Fibroblast of skin of abdomen (primary cell): ENCODE results near the gene GCHFR. TPM values are rescaled to one million over a fixed set of nuclear protein-coding genes. Genes with fewer than 3 reads are reported as not detected.

Experiments
- DNase-seq: peaks from one replicate; pipeline ENCODE4 v3.0.0-alpha.2; 2013
- polyA plus RNA-seq, 2 experiments: library from polyadenylated mRNA; unstranded; fragments of 120-200 nt; gene quantifications; one replicate each; pipeline ENCODE4 v1.2.1, GENCODE V29; 2013; ENCODE audit not compliant: insufficient read length in 2 of 2

GCHFR gene
- 3.0 TPM for polyA plus RNA-seq (2013, experiment 1 of 2; ENCODE audit: insufficient read length)
- 2.0 TPM for polyA plus RNA-seq (2013, experiment 2 of 2; ENCODE audit: insufficient read length)

DNA sequence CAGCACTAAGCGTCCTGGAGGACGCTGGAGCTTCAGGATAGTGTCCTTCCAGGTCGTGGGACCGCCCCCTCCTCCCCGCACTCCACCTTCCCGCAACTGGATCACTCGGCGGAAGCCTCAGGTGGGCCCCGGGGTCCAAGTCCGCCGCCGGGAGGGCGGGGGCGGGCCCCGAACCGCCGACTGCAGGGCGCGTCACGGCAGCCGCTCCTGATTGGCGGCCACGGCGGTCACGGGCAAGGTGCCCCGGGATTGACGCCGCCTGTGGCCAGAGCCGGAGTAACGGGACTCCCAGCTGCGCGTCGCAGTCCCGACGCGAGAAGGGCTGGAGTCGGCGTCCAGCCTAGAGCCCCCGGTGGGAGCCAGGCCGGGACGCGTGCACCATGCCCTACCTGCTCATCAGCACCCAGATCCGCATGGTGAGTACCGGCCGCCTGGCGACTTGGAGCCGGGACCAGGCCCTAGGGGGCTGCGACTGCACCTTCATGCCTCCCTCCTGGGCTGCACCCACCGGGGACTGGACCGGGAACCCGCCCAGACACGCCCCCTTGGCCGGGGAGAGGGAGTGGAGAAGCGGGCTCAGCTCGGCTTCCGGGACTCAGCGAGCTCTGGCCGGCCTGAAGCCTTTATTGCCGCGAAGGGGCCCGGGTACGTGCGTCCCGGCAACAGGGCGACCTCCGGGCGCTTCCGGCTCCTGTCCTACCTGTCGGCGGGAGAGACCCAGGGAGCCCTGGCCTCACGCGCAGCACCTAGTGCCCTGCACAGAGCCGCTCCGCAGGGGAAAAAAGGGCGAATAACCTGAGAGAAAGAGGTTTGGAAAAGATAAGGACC, at the start of gene GCHFR:
GCHFR (plus strand) TSS at position 268 of the 828 bp plus-strand sequence; CDS start at position 381, 113 bp downstream.
- peak; percentile 48 for DNase-seq

DNA sequence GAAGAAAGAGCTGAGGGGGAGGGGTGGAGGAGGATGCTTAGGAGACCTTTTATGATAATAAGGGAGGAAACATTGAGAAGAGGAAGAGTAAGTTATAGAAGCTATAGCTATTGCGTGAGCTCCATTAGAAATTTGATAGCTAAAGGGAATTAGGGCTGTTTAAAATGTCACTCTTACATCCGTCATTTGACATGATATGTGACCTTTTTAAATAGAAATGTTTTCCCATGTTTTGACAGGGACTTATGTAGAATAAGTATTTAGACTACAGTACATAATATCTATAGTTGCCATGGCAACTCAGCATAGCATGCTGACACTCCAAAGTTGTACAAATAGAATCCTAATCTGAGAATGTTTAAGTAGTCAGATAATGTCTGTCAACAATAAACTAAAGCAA, 49.7 kb upstream of the GCHFR start:
- no peak for DNase-seq

- DNase-seq = no peak
Observed at GRCh38 chr15:40716165-40716564, 47.7 kb upstream of the GCHFR start.

DNA sequence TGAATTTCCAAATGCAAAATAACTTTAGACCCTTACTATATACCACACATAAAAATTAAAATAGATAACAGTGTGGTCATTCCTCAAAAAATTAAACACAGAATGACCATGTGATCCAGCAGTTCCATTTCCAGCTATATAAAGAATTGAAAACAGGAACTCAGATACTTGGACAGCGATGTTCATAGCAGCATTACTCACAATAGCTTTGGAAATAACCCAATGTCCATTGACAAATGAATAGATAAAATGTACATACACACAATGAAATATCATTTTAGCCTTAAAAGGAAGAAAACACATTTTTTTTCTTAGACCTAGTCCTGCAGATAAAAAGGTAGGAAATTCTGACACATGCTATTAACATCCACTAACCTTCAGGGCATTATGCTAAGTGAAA, 42.2 kb upstream of the GCHFR start:
- no peak for DNase-seq

- DNase-seq = no peak
Observed at GRCh38 chr15:40722354-40722753, 41.5 kb upstream of the GCHFR start.

GRCh38 chr15:40722934-40723333, 40.9 kb upstream of the GCHFR start:
- no peak for DNase-seq

DNA sequence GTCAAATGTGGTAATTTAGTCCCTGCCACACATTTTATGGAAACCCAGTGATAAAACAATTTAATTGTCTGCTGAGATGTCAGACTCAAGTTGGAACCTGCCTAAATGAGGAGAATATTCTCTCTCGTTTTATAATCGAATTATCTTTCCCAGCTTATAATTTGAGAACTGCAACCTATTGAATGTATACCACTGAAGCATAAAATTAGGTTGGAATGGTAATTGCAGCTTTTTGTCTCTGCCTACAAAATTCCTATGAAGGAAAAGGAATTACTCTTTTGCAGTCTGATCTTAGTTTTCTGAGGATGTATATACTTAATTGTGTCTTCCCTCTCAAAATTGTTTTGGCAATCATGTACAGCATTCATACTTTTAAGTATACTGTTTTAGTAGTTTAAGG, 39.9 kb upstream of the GCHFR start:
- DNase-seq = no peak

DNA sequence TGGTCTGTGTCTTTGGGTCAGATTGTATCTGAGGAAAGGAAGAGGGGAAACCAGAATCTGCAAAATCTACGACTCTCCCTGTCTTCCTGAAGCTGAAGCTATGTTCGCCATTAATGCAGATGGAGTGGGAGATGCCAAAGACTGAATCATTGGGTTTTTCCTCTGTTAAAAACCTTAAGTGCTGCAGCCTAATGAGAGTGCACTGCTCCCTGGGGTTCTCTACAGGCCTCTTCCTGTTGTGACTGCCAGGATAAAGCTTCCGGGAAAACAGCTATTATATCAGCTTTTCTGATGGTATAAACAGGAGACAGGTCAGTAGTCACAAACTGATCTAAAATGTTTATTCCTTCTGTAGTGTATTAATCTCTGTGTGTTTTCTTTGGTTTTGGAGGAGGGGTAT, 32.8 kb upstream of the GCHFR start:
- DNase-seq = no peak

DNA sequence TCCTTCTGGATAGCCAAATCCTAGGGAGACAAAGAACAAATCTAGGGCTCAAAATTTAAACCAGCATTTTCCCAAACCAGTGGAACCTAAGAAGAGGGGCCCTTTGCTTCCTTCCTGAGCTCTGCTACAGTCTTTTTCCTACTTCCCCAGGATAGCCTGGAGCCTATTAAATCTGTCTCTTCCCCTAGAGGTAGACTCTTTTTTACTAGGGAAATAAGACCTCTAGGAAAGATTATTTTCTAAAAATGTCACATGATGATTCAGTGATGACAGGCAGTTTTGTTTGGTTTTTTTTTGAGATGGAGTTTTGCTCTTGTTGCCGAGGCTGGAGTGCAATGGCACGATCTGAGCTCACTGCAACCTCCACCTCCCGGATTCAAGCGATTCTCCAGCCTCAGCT, 27.3 kb upstream of the GCHFR start:
- no peak for DNase-seq

DNA sequence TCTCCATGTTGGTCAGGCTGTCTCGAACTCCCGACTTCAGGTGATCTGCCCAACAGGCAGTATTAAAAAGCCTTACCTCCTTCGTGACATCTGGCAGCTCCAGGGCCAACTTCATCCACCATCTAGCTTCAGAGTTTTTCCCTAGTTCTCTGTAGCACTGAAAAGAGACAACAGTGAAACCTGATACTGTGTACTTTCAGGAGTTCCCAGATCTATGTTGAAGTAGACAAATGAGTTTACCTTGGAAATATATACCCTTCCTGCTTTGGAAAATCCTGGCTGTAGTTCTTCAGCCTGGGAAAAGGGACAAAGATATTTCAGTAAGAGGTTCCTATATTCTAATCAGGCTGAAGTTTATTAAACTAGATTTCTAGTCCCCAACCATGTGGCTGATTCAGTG, 26.8 kb upstream of the GCHFR start:
- DNase-seq = no peak

GRCh38 chr15:40739047-40739446, 24.8 kb upstream of the GCHFR start:
- no peak for DNase-seq

GRCh38 chr15:40739854-40740253, 24.0 kb upstream of the GCHFR start:
- no peak for DNase-seq

GRCh38 chr15:40743485-40743901, 20.4 kb upstream of the GCHFR start:
- DNase-seq = no peak

- peak; percentile 71 for DNase-seq
Observed at GRCh38 chr15:40743921-40744814, 19.7 kb upstream of the GCHFR start.

DNA sequence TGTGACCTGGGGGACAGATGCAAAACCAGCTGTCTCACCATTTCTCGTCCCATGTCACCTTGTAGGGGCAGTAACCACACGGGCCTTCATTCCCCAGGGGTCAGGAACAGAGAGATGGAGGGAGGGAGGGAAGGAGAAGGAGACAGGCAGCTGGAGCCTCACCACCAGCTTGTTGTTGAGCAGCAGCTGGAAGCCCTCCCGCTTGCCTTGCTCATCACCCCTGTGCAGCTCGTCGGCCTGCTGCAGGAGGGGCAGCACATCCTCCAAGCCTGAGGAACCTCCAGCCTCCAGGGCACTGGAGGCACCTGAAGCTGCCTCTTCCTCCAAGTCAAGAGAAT, 19.1 kb upstream of the GCHFR start:
- DNase-seq = no peak

DNA sequence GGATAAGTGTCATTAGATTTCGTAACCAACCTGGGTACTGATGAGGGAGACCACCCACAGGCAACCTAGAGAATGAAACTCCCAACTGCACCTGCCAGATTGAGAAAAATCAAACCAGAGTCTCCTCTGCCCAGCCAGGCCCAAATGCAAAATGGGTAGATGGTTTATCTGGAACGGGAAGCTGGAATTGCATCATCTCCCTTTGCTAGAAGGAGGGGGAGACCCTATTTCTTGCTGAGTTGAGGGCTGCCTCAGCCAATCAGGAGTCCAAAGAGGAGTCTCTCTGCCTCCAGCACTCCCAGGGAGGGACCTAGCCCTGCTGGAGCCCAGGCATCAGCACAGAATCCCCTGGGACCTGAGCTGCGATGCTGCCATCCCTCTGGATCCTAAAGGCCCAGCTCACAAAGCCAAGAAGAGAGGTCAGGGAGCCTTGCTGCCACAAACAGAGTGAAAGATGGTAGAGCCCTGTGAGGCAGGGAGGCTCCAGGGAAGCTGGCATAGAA, 16.9 kb upstream of the GCHFR start:
- peak; percentile 65 for DNase-seq

GRCh38 chr15:40747685-40748631, 15.9 kb upstream of the GCHFR start:
- DNase-seq = no peak

GRCh38 chr15:40749151-40749630, 14.7 kb upstream of the GCHFR start:
- no peak for DNase-seq

DNA sequence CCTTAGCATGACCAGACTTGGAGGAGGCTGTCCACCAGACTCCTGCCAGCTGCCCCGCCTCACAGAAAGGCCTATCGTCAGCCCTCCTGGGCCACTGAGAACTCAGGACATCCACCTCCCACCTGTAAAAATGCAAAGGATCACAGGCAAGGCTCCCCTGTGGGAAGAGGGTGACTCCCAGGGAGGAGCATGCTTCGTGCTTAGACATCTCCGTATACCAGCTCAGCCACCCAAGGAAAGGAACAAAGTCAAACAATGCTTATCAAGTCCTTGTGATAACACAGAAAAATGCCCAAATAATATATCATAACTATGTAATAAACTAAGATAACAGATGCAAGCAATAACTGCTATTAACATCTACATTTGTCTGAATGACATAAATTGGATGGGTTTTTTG, 13.0 kb upstream of the GCHFR start:
- DNase-seq = no peak

DNA sequence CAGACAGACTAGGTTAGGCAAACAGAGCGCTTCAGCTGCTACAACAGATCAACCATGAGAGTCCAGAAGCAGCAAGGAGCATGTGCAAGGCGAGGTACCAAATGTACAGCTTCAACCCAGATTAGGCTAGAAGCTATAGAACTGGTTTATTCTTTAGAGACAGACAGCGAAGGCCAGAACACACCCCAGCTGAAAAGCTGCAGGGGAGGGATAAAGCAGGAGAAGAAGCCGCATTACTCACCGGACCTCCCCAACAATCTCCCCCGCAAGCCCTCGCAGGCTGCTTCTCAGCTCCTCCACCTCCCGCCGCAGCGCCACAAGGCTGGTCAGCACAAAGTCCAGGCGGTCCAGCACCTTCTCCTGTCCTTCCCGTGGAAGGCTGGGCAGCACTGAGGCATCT, 12.1 kb upstream of the GCHFR start:
- no peak for DNase-seq

GRCh38 chr15:40754574-40754882, 9.3 kb upstream of the GCHFR start:
- no peak for DNase-seq
